OCI-LY7 (cell line): ENCODE data around the gene TPR. TPM values are rescaled to one million over a fixed set of nuclear protein-coding genes. Genes with fewer than 3 reads are reported as not detected.
"Not testable (repeated sequence)": the region's sequence is repeated elsewhere in the genome, so short reads cannot be mapped to it uniquely, and the experiment has no call there.

Source experiments
- BruUV-seq: library from RNA; stranded (reverse); fragments of 400-500 nt; replicated peaks from 2 replicates; lab custom pipeline; 2021; lab: Mats Ljungman, UMichigan
- CTCF ChIA-PET: fragments of 300-600 bp; sonication (Branson Sonifier 250); formaldehyde crosslinking; loops from one replicate; lab custom pipeline; 2022; ENCODE audit warnings: antibody characterized with exemption; ENCODE audit not compliant: unreplicated experiment; lab: Charles Lee
- POLR2A ChIA-PET: fragments of 300-600 bp; sonication (Branson Sonifier 250); formaldehyde crosslinking; loops from one replicate; lab custom pipeline; 2022; ENCODE audit warnings: antibody characterized with exemption; lab: Charles Lee
- DNase-seq: peaks from one replicate; pipeline ENCODE4 v3.0.0-alpha.2; 2015; ENCODE audit warnings: low spot score
- H2AFZ ChIP-seq: fragments of 200-600 bp; sonication (generic), shearing (Covaris generic); 2 replicates; pipeline ENCODE4 v1.6.1; 2014; ENCODE audit warnings: mild to moderate bottlenecking, antibody characterized with exemption, low read length, moderate library complexity
- H3K27ac ChIP-seq: fragments of 200-600 bp; sonication (generic); 2 replicates; pipeline ENCODE4 v1.5.1; 2014; ENCODE audit warnings: mixed run types, low read depth, mild to moderate bottlenecking, moderate library complexity, low read length, inconsistent platforms; ENCODE audit not compliant: poor library complexity, severe bottlenecking
- H3K36me3 ChIP-seq: fragments of 200-600 bp; sonication (generic); 2 replicates; pipeline ENCODE4 v1.6.1; 2014; ENCODE audit warnings: mild to moderate bottlenecking, antibody characterized with exemption, low read length, moderate library complexity, mixed read lengths; ENCODE audit not compliant: insufficient read depth
- H3K4me1 ChIP-seq: fragments of 200-600 bp; sonication (generic); 2 replicates; pipeline ENCODE4 v1.5.1; 2014; ENCODE audit warnings: mild to moderate bottlenecking, low read length; ENCODE audit not compliant: insufficient read depth, poor library complexity, severe bottlenecking
- H3K4me2 ChIP-seq: fragments of 200-600 bp; sonication (generic); 2 replicates; pipeline ENCODE4 v1.6.1; 2014; ENCODE audit warnings: mild to moderate bottlenecking, low read length
- H3K4me3 ChIP-seq: fragments of 200-600 bp; sonication (generic); 2 replicates; pipeline ENCODE4 v1.5.1; 2014; ENCODE audit warnings: mild to moderate bottlenecking, low read depth, low read length; ENCODE audit not compliant: poor library complexity, severe bottlenecking
- H3K79me2 ChIP-seq: fragments of 200-600 bp; sonication (generic); 2 replicates; pipeline ENCODE4 v1.6.1; 2016; ENCODE audit warnings: low read depth, mild to moderate bottlenecking, low read length, moderate library complexity, mixed read lengths; ENCODE audit not compliant: insufficient read depth
- H3K9me2 ChIP-seq: fragments of 200-600 bp; sonication (generic); 2 replicates; pipeline ENCODE4 v1.6.1; 2016; ENCODE audit warnings: mild to moderate bottlenecking, low read length, mixed read lengths; ENCODE audit not compliant: insufficient read depth
- H3K9me3 ChIP-seq: fragments of 200-600 bp; sonication (generic); 2 replicates; pipeline ENCODE4 v1.6.1; 2014; ENCODE audit warnings: mild to moderate bottlenecking, mixed run types, low read length, mixed read lengths
- H4K20me1 ChIP-seq: fragments of 200-600 bp; sonication (generic); 2 replicates; pipeline ENCODE4 v1.6.1; 2014; ENCODE audit warnings: mild to moderate bottlenecking, antibody characterized with exemption, low read length, moderate library complexity, mixed read lengths; ENCODE audit not compliant: insufficient read depth
- EZH2phosphoT487 ChIP-seq: fragments of 200-600 bp; sonication (generic); IDR thresholded peaks from 2 replicates; pipeline ENCODE4 v1.6.1; 2018; ENCODE audit warnings: low read depth, borderline replicate concordance, mild to moderate bottlenecking, mixed run types, antibody characterized with exemption, low read length, moderate library complexity, mixed read lengths
- intact Hi-C: fragments of 100-400 bp; cut with micrococcal nuclease; formaldehyde crosslinking; loops from one replicate; pipeline ENCODE4 v1.10.0; 2022; ENCODE audit not compliant: unreplicated experiment
- total RNA-seq, 2 experiments: library from RNA; depleted of rRNA in 1 of 2; stranded (reverse); fragments of >200 nt in 1 of 2; shearing (Covaris generic) in 1 of 2; gene quantifications; 2 replicates each; pipeline ENCODE4 v1.2.3, GENCODE V29; 2014 to 2022
- TF ChIP-seq, protein P1 (sequence below): fragments of 200-600 bp; sonication (generic); conservative IDR thresholded peaks from 2 replicates; pipeline ENCODE4 v1.5.1; 2014; ENCODE audit warnings: mild to moderate bottlenecking, antibody characterized with exemption, low read length, moderate library complexity, mixed read lengths

TPR gene
- total RNA-seq, 2 experiments from 2014 or later = 92.1 to 136 TPM

DNA sequence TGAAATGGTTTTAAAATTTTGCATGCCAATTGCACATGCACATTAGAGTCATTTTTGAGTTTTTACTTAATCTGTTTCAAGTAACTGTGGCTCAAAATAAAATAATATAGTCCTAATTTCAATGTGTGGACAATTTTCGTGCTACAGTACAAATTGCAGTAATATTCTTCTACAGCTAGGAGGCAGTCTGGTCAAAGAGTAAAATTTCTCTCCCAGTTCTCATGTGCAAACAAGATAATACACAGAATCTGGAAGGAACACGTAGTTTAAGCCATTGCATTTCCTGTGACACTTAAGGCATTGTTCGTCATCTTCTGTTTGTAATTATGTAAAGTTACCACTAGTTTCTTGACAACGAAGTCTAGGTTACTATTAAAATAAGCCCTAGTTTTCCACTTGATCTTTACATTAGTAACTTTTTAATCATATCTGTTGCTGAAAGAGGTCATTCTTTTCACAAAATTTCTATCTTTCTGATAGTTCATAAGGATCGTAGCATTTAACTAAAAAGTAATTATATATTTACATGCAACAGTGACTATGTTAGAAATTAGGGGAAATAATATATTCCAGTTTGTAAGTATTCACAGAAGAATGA is 29.5 kb upstream of the TPR start:
- Histone ChIP-seq H3K4me3 (no peak overlapping the region), H3K79me2 (no peaks in the 10 kb centered on the region), H3K4me2 (no peak overlapping the region), H3K9me2 (no peaks in the 10 kb centered on the region), H3K27ac (no peak overlapping the region), H3K9me3 (no peaks in the 10 kb centered on the region), H2AFZ (no peak overlapping the region), H4K20me1 (no peaks in the 10 kb centered on the region), H3K4me1 (no peaks in the 10 kb centered on the region), H3K36me3 (peaks cover 61% of the 10 kb centered on the region)
- DNase-seq = peak; percentile 44
- TF ChIP-seq EZH2phosphoT487 = no peak
- TF ChIP-seq, protein P1, sequence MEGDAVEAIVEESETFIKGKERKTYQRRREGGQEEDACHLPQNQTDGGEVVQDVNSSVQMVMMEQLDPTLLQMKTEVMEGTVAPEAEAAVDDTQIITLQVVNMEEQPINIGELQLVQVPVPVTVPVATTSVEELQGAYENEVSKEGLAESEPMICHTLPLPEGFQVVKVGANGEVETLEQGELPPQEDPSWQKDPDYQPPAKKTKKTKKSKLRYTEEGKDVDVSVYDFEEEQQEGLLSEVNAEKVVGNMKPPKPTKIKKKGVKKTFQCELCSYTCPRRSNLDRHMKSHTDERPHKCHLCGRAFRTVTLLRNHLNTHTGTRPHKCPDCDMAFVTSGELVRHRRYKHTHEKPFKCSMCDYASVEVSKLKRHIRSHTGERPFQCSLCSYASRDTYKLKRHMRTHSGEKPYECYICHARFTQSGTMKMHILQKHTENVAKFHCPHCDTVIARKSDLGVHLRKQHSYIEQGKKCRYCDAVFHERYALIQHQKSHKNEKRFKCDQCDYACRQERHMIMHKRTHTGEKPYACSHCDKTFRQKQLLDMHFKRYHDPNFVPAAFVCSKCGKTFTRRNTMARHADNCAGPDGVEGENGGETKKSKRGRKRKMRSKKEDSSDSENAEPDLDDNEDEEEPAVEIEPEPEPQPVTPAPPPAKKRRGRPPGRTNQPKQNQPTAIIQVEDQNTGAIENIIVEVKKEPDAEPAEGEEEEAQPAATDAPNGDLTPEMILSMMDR = peak; percentile 90
- intact Hi-C loops = loop anchor here (10.0 kb wide), 1 partner anchor 580 kb away; no protein-coding TSS in a partner anchor
- CTCF ChIA-PET = no interaction called here
- BruUV-seq = no TSS peak
- POLR2A ChIA-PET = interaction anchor here (0.5 to 1.1 kb wide), 3 partner anchors 13 to 1874 kb away, joined by 3 to 4 read pairs (median 3); no protein-coding TSS in a partner anchor

DNA sequence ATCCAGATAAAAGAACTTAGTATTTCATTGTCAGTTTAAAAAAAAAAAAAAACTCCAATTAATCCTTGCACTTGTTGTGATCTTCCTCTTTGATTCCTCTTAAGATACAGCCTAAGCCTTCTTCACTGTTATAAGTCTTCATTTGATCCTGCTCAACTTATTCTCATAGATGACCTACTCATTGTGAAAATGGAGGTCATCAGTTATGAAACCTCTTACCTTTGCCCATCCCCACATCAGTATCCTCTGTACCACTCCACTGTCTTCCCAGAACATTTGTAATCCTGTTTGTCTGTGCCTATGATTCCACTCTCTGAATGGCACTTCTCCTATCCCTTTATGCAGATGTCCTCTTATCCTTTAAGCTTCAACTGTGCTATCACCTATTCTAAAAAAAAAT is 28.6 kb upstream of the TPR start:
- POLR2A ChIA-PET = interaction anchor here (0.5 kb wide), 1 partner anchor 1873 kb away, joined by 4 read pairs; no protein-coding TSS in a partner anchor
- CTCF ChIA-PET = no interaction called here
- Histone ChIP-seq H3K4me3 (no peak overlapping the region), H4K20me1 (no peaks in the 10 kb centered on the region), H3K79me2 (no peaks in the 10 kb centered on the region), H2AFZ (no peak overlapping the region), H3K4me2 (no peak overlapping the region), H3K9me2 (no peaks in the 10 kb centered on the region), H3K4me1 (no peaks in the 10 kb centered on the region), H3K36me3 (peaks cover 62% of the 10 kb centered on the region), H3K27ac (no peak overlapping the region), H3K9me3 (no peaks in the 10 kb centered on the region)
- BruUV-seq = no TSS peak
- TF ChIP-seq, protein P1 = no peak
- TF ChIP-seq EZH2phosphoT487 = no peak
- DNase-seq = no peak
- intact Hi-C loops = loop anchor here (10.0 kb wide), 1 partner anchor 581 kb away; no protein-coding TSS in a partner anchor

DNA sequence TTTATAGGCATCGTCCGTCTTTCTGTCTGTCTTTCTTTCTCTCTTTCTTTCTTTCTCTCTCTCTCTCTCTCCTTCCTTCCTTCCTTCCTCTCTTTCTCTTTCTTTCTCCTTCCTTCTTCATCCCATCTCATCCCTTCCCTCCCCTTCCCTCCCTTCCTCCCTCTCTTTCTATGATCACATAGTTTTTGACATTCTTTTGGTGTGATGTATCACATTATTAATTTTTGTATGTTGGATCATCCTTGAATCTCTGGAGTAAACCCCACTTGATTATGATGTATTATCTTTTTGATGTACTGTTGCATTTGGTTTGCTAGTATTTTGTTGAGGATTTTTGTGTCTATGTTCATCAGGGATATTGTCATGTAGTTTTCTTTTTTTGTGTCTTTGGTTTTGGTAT is 26.4 kb upstream of the TPR start:
- POLR2A ChIA-PET, H3K79me2 ChIP-seq, CTCF ChIA-PET, H3K4me1 ChIP-seq, H3K9me2 ChIP-seq, H3K4me3 ChIP-seq, H4K20me1 ChIP-seq, H3K9me3 ChIP-seq, H3K4me2 ChIP-seq, DNase-seq, H3K27ac ChIP-seq, BruUV-seq, H2AFZ ChIP-seq: not testable (repeated sequence)
- peaks cover 64% of the 10 kb centered on the region for H3K36me3 ChIP-seq
- intact Hi-C loops = loop anchor here (10.0 kb wide), 1 partner anchor 583 kb away; no protein-coding TSS in a partner anchor

DNA sequence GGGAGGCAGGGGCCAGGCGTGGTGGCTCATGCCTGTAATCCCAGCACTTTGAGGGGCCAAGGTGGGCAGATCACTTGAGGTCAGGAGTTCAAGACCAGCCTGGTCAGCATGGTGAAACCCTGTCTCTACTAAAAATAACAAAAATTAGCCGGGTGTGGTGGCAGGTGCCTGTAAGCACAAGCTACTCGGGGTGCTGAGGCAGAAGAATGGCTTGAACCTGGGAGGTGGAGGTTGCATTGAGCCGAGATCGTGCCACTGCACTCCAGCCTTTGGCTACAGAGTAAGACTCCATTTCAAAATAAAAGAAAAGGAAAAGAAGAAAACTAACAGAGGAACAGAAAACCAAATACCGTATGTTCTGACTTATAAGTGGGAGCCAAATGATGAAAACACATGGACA is 17.7 kb upstream of the TPR start:
- intact Hi-C loops, H3K4me2 ChIP-seq, CTCF ChIA-PET, H2AFZ ChIP-seq, H3K9me3 ChIP-seq, H3K4me3 ChIP-seq, H3K27ac ChIP-seq, DNase-seq, H4K20me1 ChIP-seq, H3K4me1 ChIP-seq, BruUV-seq, H3K9me2 ChIP-seq, H3K79me2 ChIP-seq: not testable (repeated sequence)
- peaks cover 88% of the 10 kb centered on the region for H3K36me3 ChIP-seq
- POLR2A ChIA-PET = interaction anchor here (0.6 to 1.2 kb wide), 2 partner anchors 13 to 100 kb away, joined by 3 to 4 read pairs; no protein-coding TSS in a partner anchor
